ENCODE data around the gene SH3TC2. TPM values are rescaled to one million over a fixed set of nuclear protein-coding genes. Genes with fewer than 3 reads are reported as not detected.
"Not testable (repeated sequence)": the region's sequence is repeated elsewhere in the genome, so short reads cannot be mapped to it uniquely, and the experiment has no call there.

Gene SH3TC2
- total RNA-seq, result 27.2 and 35.7 TPM in 2 replicates

GRCh38 chr5:149063017-149063687, at the start of gene SH3TC2:
Gene SH3TC2 (minus strand): TSS chr5:149063062. CDS start chr5:149063022, 40 bp downstream.
- DNase-seq (ENCODE audit: low read depth in 2 of 2), result peak in 1 of 2 donors; percentile 53

- DNase-seq (ENCODE audit: low read depth in 2 of 2), result no peak
Measured at GRCh38 chr5:149110406-149110805, 47.5 kb upstream of the SH3TC2 start.

GRCh38 chr5:149108651-149109280, 45.9 kb upstream of the SH3TC2 start:
- DNase-seq (ENCODE audit: low read depth in 2 of 2), result no peak

- no peak for DNase-seq (ENCODE audit: low read depth in 2 of 2)
Measured at GRCh38 chr5:149100331-149100730, 37.5 kb upstream of the SH3TC2 start.

GRCh38 chr5:149099920-149100319, 37.1 kb upstream of the SH3TC2 start:
- DNase-seq (ENCODE audit: low read depth in 2 of 2), result no peak

GRCh38 chr5:149094996-149095395, 32.1 kb upstream of the SH3TC2 start:
- no peak for DNase-seq (ENCODE audit: low read depth in 2 of 2)

GRCh38 chr5:149093625-149094024, 30.8 kb upstream of the SH3TC2 start:
- no peak for DNase-seq (ENCODE audit: low read depth in 2 of 2)

GRCh38 chr5:149089796-149090195, 26.9 kb upstream of the SH3TC2 start:
- no peak for DNase-seq (ENCODE audit: low read depth in 2 of 2)

GRCh38 chr5:149088686-149089085, 25.8 kb upstream of the SH3TC2 start:
- DNase-seq (ENCODE audit: low read depth in 2 of 2), result peak in 1 of 2 donors; percentile 22

GRCh38 chr5:149083846-149084245, 21.0 kb upstream of the SH3TC2 start:
- DNase-seq (ENCODE audit: low read depth in 2 of 2), result no peak

GRCh38 chr5:149082271-149082670, 19.4 kb upstream of the SH3TC2 start:
- DNase-seq (ENCODE audit: low read depth in 2 of 2), result no peak

GRCh38 chr5:149080294-149080693, 17.4 kb upstream of the SH3TC2 start:
- no peak for DNase-seq (ENCODE audit: low read depth in 2 of 2)

GRCh38 chr5:149079883-149080282, 17.0 kb upstream of the SH3TC2 start:
- DNase-seq (ENCODE audit: low read depth in 2 of 2), result peak in 1 of 2 donors; percentile 30

GRCh38 chr5:149074071-149074470, 11.2 kb upstream of the SH3TC2 start:
- DNase-seq (ENCODE audit: low read depth in 2 of 2), result not testable (repeated sequence)

- no peak for DNase-seq (ENCODE audit: low read depth in 2 of 2)
Measured at GRCh38 chr5:149073213-149073612, 10.4 kb upstream of the SH3TC2 start.

- DNase-seq (ENCODE audit: low read depth in 2 of 2), result no peak
Measured at GRCh38 chr5:149072791-149073190, 9.9 kb upstream of the SH3TC2 start.

- peak; percentile 63 to 87 for DNase-seq (ENCODE audit: low read depth in 2 of 2)
Measured at GRCh38 chr5:149072376-149072775, 9.5 kb upstream of the SH3TC2 start.

- DNase-seq (ENCODE audit: low read depth in 2 of 2), result peak; percentile 51 to 73
Measured at GRCh38 chr5:149071756-149072155, 8.9 kb upstream of the SH3TC2 start.

GRCh38 chr5:149071216-149071615, 8.4 kb upstream of the SH3TC2 start:
- no peak for DNase-seq (ENCODE audit: low read depth in 2 of 2)

- no peak for DNase-seq (ENCODE audit: low read depth in 2 of 2)
Measured at GRCh38 chr5:149069711-149070110, 6.8 kb upstream of the SH3TC2 start.

GRCh38 chr5:149063896-149064478, 1.1 kb upstream of the SH3TC2 start:
- DNase-seq (ENCODE audit: low read depth in 2 of 2), result no peak

- DNase-seq (ENCODE audit: low read depth in 2 of 2), result peak; percentile 90 to 99
Measured at GRCh38 chr5:149062371-149063016, 368 bp downstream of the SH3TC2 start.
